ENCODE results near the gene WNT8A.

Gene WNT8A

GRCh38 chr5:138139781-138140090, 55.9 kb downstream of the WNT8A start:
- POLR2A ChIA-PET, result interaction anchor here (0.6 kb wide), 1 partner anchor 1902 kb away, joined by 4 read pairs; no protein-coding TSS in a partner anchor

GRCh38 chr5:138140268-138140667, 56.4 kb downstream of the WNT8A start:
- POLR2A ChIA-PET, result no interaction called here
- TF ChIP-seq ZNF138 (tag by site-specific recombination; IDR thresholded peaks at IDR 0.05; ENCODE audit: borderline replicate concordance) (no peak), ZNF211 (tag by site-specific recombination; IDR thresholded peaks at IDR 0.05; ENCODE audit: low read depth) (no peak), ZNF302 (tag by site-specific recombination; IDR thresholded peaks at IDR 0.05; ENCODE audit: low read depth) (no peak), TRIM28 (IDR thresholded peaks at IDR 0.05; ENCODE audit: borderline replicate concordance, low read length) (no peak), ZNF600 (tag by site-specific recombination; IDR thresholded peaks at IDR 0.05) (no peak), REPIN1 (tag by site-specific recombination; IDR thresholded peaks at IDR 0.05; ENCODE audit: low read depth) (no peak), ZNF510 (tag by site-specific recombination; IDR thresholded peaks at IDR 0.05; ENCODE audit: insufficient replicate concordance) (no peak), SP7 (tag by site-specific recombination; IDR thresholded peaks at IDR 0.05) (no peak), ZNF473 (tag by site-specific recombination; IDR thresholded peaks at IDR 0.05) (no peak), ZNF560 (tag by site-specific recombination; IDR thresholded peaks at IDR 0.05; ENCODE audit: borderline replicate concordance) (no peak)
- TF ChIP-seq, protein P1, sequence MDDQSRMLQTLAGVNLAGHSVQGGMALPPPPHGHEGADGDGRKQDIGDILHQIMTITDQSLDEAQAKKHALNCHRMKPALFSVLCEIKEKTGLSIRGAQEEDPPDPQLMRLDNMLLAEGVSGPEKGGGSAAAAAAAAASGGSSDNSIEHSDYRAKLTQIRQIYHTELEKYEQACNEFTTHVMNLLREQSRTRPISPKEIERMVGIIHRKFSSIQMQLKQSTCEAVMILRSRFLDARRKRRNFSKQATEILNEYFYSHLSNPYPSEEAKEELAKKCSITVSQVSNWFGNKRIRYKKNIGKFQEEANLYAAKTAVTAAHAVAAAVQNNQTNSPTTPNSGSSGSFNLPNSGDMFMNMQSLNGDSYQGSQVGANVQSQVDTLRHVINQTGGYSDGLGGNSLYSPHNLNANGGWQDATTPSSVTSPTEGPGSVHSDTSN (CRISPR knock-in tag; IDR thresholded peaks at IDR 0.05), result no peak
- H3K36me3 ChIP-seq (ENCODE audit: control insufficient read depth in 2 of 2, insufficient read depth in 1 of 2, low read length in 2 of 2), result no peaks in the 10 kb centered on the region; a peak in 1 of 3 replicates
- H3K27ac ChIP-seq (ENCODE audit: extremely low read depth, low read depth, low read length), result no peak overlapping the region
- no peak overlapping the region for H3K4me3 ChIP-seq (ENCODE audit: low read depth, low read length)
- no peaks in the 10 kb centered on the region for H3K4me1 ChIP-seq (ENCODE audit: control insufficient read depth, insufficient read depth, low read length)
- CTCF ChIA-PET, result interaction anchor here (0.6 to 1.8 kb wide), 4 partner anchors 11 to 104 kb away, joined by 3 to 13 read pairs (median 5); no protein-coding TSS in a partner anchor
- no peaks in the 10 kb centered on the region for H3K9me3 ChIP-seq (ENCODE audit: control insufficient read depth, insufficient read depth, low read depth, low read length)

More at GRCh38 chr5:138139781-138140090, 55.9 kb downstream of the WNT8A start:
- H3K36me3 ChIP-seq (ENCODE audit: control insufficient read depth in 2 of 2, insufficient read depth in 1 of 2, low read length in 2 of 2), result no peaks in the 10 kb centered on the region; a peak in 1 of 3 replicates
- H3K9me3 ChIP-seq (ENCODE audit: control insufficient read depth, insufficient read depth, low read depth, low read length), result no peaks in the 10 kb centered on the region
- no peak overlapping the region for H3K27ac ChIP-seq (ENCODE audit: extremely low read depth, low read depth, low read length)
- no peaks in the 10 kb centered on the region for H3K4me1 ChIP-seq (ENCODE audit: control insufficient read depth, insufficient read depth, low read length)
- TF ChIP-seq, protein P2, sequence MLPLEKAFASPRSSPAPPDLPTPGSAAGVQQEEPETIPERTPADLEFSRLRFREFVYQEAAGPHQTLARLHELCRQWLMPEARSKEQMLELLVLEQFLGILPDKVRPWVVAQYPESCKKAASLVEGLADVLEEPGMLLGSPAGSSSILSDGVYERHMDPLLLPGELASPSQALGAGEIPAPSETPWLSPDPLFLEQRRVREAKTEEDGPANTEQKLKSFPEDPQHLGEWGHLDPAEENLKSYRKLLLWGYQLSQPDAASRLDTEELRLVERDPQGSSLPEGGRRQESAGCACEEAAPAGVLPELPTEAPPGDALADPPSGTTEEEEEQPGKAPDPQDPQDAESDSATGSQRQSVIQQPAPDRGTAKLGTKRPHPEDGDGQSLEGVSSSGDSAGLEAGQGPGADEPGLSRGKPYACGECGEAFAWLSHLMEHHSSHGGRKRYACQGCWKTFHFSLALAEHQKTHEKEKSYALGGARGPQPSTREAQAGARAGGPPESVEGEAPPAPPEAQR (tag by site-specific recombination; IDR thresholded peaks at IDR 0.05), result no peak
- TF ChIP-seq ZNF211 (tag by site-specific recombination; IDR thresholded peaks at IDR 0.05; ENCODE audit: low read depth) (no peak), GLI2 (tag by site-specific recombination; IDR thresholded peaks at IDR 0.05; ENCODE audit: borderline replicate concordance, low read depth) (no peak), ZNF600 (tag by site-specific recombination; IDR thresholded peaks at IDR 0.05) (no peak), KLF1 (tag by site-specific recombination; IDR thresholded peaks at IDR 0.05) (no peak), ZBTB8A (tag by site-specific recombination; IDR thresholded peaks at IDR 0.05) (no peak), ZNF2 (tag by site-specific recombination; IDR thresholded peaks at IDR 0.05) (no peak), ZNF514 (tag by site-specific recombination; IDR thresholded peaks at IDR 0.05) (no peak), HOXD13 (CRISPR knock-in tag; IDR thresholded peaks at IDR 0.05; ENCODE audit: borderline replicate concordance) (no peak), ZNF354C (tag by site-specific recombination; IDR thresholded peaks at IDR 0.05; ENCODE audit: borderline replicate concordance, low read depth) (no peak), ZBTB21 (tag by site-specific recombination; IDR thresholded peaks at IDR 0.05) (no peak), ZNF423 (tag by site-specific recombination; IDR thresholded peaks at IDR 0.05) (no peak), ZNF394 (tag by site-specific recombination; IDR thresholded peaks at IDR 0.05; ENCODE audit: borderline replicate concordance) (no peak)
- TF ChIP-seq, protein P3, sequence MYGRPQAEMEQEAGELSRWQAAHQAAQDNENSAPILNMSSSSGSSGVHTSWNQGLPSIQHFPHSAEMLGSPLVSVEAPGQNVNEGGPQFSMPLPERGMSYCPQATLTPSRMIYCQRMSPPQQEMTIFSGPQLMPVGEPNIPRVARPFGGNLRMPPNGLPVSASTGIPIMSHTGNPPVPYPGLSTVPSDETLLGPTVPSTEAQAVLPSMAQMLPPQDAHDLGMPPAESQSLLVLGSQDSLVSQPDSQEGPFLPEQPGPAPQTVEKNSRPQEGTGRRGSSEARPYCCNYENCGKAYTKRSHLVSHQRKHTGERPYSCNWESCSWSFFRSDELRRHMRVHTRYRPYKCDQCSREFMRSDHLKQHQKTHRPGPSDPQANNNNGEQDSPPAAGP (tag by site-specific recombination; IDR thresholded peaks at IDR 0.05), result no peak
- CTCF ChIA-PET, result interaction anchor here (0.6 to 1.8 kb wide), 5 partner anchors 10 to 175 kb away, joined by 3 to 13 read pairs (median 4); no protein-coding TSS in a partner anchor
- H3K4me3 ChIP-seq (ENCODE audit: low read depth, low read length), result no peak overlapping the region
